CD4-positive, CD25-positive, alpha-beta regulatory T cell (primary cell): ENCODE measurements around the gene KATNIP. TPM values are rescaled to one million over a fixed set of nuclear protein-coding genes. Genes with fewer than 3 reads are reported as not detected.

Experiments used
- ATAC-seq, 2 donors: fragments of 150-1000 bp; cut with Tn5 transposase; one replicate each; pipeline ENCODE4 v1.10.0; 2021; ENCODE audit warnings: low read depth in 2 of 2, moderate number of reproducible peaks in 2 of 2, moderate library complexity in 1 of 2
- DNase-seq, 3 donors: peaks; one replicate each; pipeline versions ENCODE4 v3.0.0 to v3.0.0-alpha.2; 2012 to 2022; ENCODE audit warnings: mixed read lengths in 1 of 3
- H3K27ac ChIP-seq: one replicate; pipeline ENCODE4 v1.7.0; 2013; ENCODE audit warnings: mild to moderate bottlenecking, low read length; ENCODE audit not compliant: insufficient read depth, poor library complexity, severe bottlenecking
- H3K27me3 ChIP-seq: one replicate; pipeline ENCODE4 v1.7.0; 2013; ENCODE audit warnings: low read length; ENCODE audit not compliant: control insufficient read depth, insufficient read depth
- H3K36me3 ChIP-seq: one replicate; pipeline ENCODE4 v1.7.0; 2013; ENCODE audit warnings: mild to moderate bottlenecking, low read length, moderate library complexity; ENCODE audit not compliant: control insufficient read depth, insufficient read depth
- H3K4me1 ChIP-seq: 2 replicates; pipeline ENCODE4 v1.7.0; 2013; ENCODE audit warnings: mild to moderate bottlenecking, low read length; ENCODE audit not compliant: insufficient read depth, control insufficient read depth, poor library complexity, severe bottlenecking
- H3K4me3 ChIP-seq: one replicate; pipeline ENCODE4 v1.7.0; 2013; ENCODE audit warnings: low read depth, mild to moderate bottlenecking, low read length, moderate library complexity
- H3K9me3 ChIP-seq, 2 experiments: 1 replicate in 1 of 2; 2 replicates in 1 of 2; pipeline ENCODE4 v1.7.0; 2013; ENCODE audit warnings: low read length in 2 of 2, mild to moderate bottlenecking in 1 of 2, moderate library complexity in 1 of 2; ENCODE audit not compliant: control insufficient read depth in 2 of 2
- H3K27ac Mint-ChIP-seq, 3 donors: one replicate each; pipeline ENCODE4 v1.8.0; 2020 to 2022; ENCODE audit warnings: mild to moderate bottlenecking in 3 of 3, mixed read lengths in 3 of 3, moderate library complexity in 2 of 3
- H3K27me3 Mint-ChIP-seq: one replicate; pipeline ENCODE4 v1.8.0; 2022; ENCODE audit warnings: mild to moderate bottlenecking, mixed read lengths
- H3K36me3 Mint-ChIP-seq: one replicate; pipeline ENCODE4 v1.8.0; 2020; ENCODE audit warnings: mixed read lengths
- H3K4me1 Mint-ChIP-seq, 4 donors: one replicate each; pipeline ENCODE4 v1.8.0; 2020 to 2022; ENCODE audit warnings: mixed read lengths in 4 of 4, mild to moderate bottlenecking in 1 of 4
- H3K4me3 Mint-ChIP-seq, 4 donors: one replicate each; pipeline ENCODE4 v1.8.0; 2020 to 2022; ENCODE audit warnings: mild to moderate bottlenecking in 4 of 4, mixed read lengths in 4 of 4, moderate library complexity in 3 of 4
- H3K9me3 Mint-ChIP-seq, 7 donors: one replicate each; pipeline ENCODE4 v1.8.0; 2020 to 2022; ENCODE audit warnings: mixed read lengths in 7 of 7, mild to moderate bottlenecking in 3 of 7, moderate library complexity in 2 of 7
- polyA plus RNA-seq, 4 donors: library from polyadenylated mRNA; unstranded; fragments of 300-500 nt; fragmentation: Illumina TruSeq; gene quantifications; one replicate each; pipeline ENCODE4 v1.2.3, GENCODE V29; 2021
- total RNA-seq: library from RNA; stranded (reverse); gene quantifications from one replicate; pipeline ENCODE4 v1.2.3, GENCODE V29; 2022

Gene KATNIP
- total and polyA plus RNA-seq, 5 donors from 2014 or later = 1.4 to 31.5 (median 3.4) TPM

GRCh38 chr16:27539636-27540035 lies 10.3 kb upstream of the KATNIP start:
- DNase-seq = no peak
- H3K9me3 Mint-ChIP-seq = peaks cover 0 to 6% (median 0%) of the 10 kb centered on the region in 7 donors
- peaks cover 4 to 11% (median 7%) of the 10 kb centered on the region in 4 donors for H3K4me1 Mint-ChIP-seq
- no peak overlapping the region for H3K27ac Mint-ChIP-seq
- no peak overlapping the region for H3K27ac ChIP-seq
- no peaks in the 10 kb centered on the region for H3K27me3 Mint-ChIP-seq
- peaks cover 89% of the 10 kb centered on the region for H3K36me3 ChIP-seq
- no peak for ATAC-seq
- no peaks in the 10 kb centered on the region for H3K27me3 ChIP-seq
- no peaks in the 10 kb centered on the region for H3K9me3 ChIP-seq
- no peak overlapping the region for H3K4me3 ChIP-seq
- peak overlapping the region in 1 of 4 donors; percentile 27 for H3K4me3 Mint-ChIP-seq
- peaks cover 78% of the 10 kb centered on the region for H3K36me3 Mint-ChIP-seq
- H3K4me1 ChIP-seq = no peaks in the 10 kb centered on the region

- Histone ChIP-seq H3K27me3 (no peaks in the 10 kb centered on the region), H3K36me3 (peaks cover 63% of the 10 kb centered on the region), H3K4me3 (no peak overlapping the region), H3K27ac (no peak overlapping the region), H3K9me3 (no peaks in the 10 kb centered on the region), H3K4me1 (peaks cover 10% of the 10 kb centered on the region)
- H3K9me3 Mint-ChIP-seq = peaks cover 0 to 6% (median 0%) of the 10 kb centered on the region in 7 donors
- ATAC-seq (no peak), DNase-seq (no peak)
- no peaks in the 10 kb centered on the region for H3K27me3 Mint-ChIP-seq
- H3K27ac Mint-ChIP-seq = no peak overlapping the region
- peak overlapping the region in 1 of 4 donors; percentile 38 for H3K4me3 Mint-ChIP-seq
- H3K4me1 Mint-ChIP-seq = peaks cover 14 to 37% (median 20%) of the 10 kb centered on the region in 4 donors
- H3K36me3 Mint-ChIP-seq = peaks cover 56% of the 10 kb centered on the region
Measured at GRCh38 chr16:27543801-27544200, 6.1 kb upstream of the KATNIP start.

GRCh38 chr16:27544671-27545070 lies 5.3 kb upstream of the KATNIP start:
- H3K27me3 Mint-ChIP-seq = peaks cover 1% of the 10 kb centered on the region
- H3K9me3 ChIP-seq = no peaks in the 10 kb centered on the region
- H3K36me3 Mint-ChIP-seq = peaks cover 48% of the 10 kb centered on the region
- H3K9me3 Mint-ChIP-seq = peaks cover 0 to 6% (median 0%) of the 10 kb centered on the region in 7 donors
- H3K36me3 ChIP-seq = peaks cover 55% of the 10 kb centered on the region
- peaks cover 14 to 40% (median 22%) of the 10 kb centered on the region in 4 donors for H3K4me1 Mint-ChIP-seq
- H3K4me3 Mint-ChIP-seq = no peak overlapping the region
- H3K27ac Mint-ChIP-seq = no peak overlapping the region
- DNase-seq (no peak), ATAC-seq (no peak)
- no peak overlapping the region for H3K27ac ChIP-seq
- no peaks in the 10 kb centered on the region for H3K27me3 ChIP-seq
- H3K4me3 ChIP-seq = no peak overlapping the region
- H3K4me1 ChIP-seq = peaks cover 16% of the 10 kb centered on the region

- peak in 1 of 3 donors; percentile 31 for DNase-seq
- H3K27ac Mint-ChIP-seq = peak overlapping the region in 1 of 3 donors; percentile 89
Measured at GRCh38 chr16:27547134-27547533, 2.8 kb upstream of the KATNIP start.

GRCh38 chr16:27547851-27548250 lies 2.1 kb upstream of the KATNIP start:
- no peaks in the 10 kb centered on the region for H3K9me3 Mint-ChIP-seq
- Histone ChIP-seq H3K9me3 (no peaks in the 10 kb centered on the region), H3K4me3 (no peak overlapping the region), H3K4me1 (peaks cover 25% of the 10 kb centered on the region), H3K27ac (no peak overlapping the region), H3K27me3 (no peaks in the 10 kb centered on the region), H3K36me3 (peaks cover 24% of the 10 kb centered on the region)
- ATAC-seq = no peak
- H3K4me3 Mint-ChIP-seq = peak overlapping the region in 2 of 4 donors; percentile 22 to 88
- no peak overlapping the region for H3K27ac Mint-ChIP-seq
- peaks cover 10 to 53% (median 30%) of the 10 kb centered on the region in 4 donors for H3K4me1 Mint-ChIP-seq
- peaks cover 22% of the 10 kb centered on the region for H3K36me3 Mint-ChIP-seq
- H3K27me3 Mint-ChIP-seq = peaks cover 4% of the 10 kb centered on the region
- DNase-seq = no peak

More at GRCh38 chr16:27547134-27547533, 2.8 kb upstream of the KATNIP start:
- no peak for ATAC-seq
- Mint-ChIP-seq H3K4me1 (peaks cover 10 to 53% (median 30%) of the 10 kb centered on the region in 4 donors), H3K4me3 (peak overlapping the region in 3 of 4 donors; percentile 37 to 87 (median 56)), H3K36me3 (peaks cover 26% of the 10 kb centered on the region), H3K9me3 (no peaks in the 10 kb centered on the region), H3K27me3 (peaks cover 4% of the 10 kb centered on the region)
- Histone ChIP-seq H3K4me3 (peak overlapping the region; percentile 13), H3K36me3 (peaks cover 31% of the 10 kb centered on the region), H3K4me1 (peaks cover 25% of the 10 kb centered on the region), H3K27me3 (no peaks in the 10 kb centered on the region), H3K27ac (no peak overlapping the region), H3K9me3 (no peaks in the 10 kb centered on the region)

- Histone ChIP-seq H3K27me3 (no peaks in the 10 kb centered on the region), H3K36me3 (peaks cover 10% of the 10 kb centered on the region), H3K27ac (peak overlapping the region; percentile 86), H3K9me3 (no peaks in the 10 kb centered on the region), H3K4me1 (peaks cover 25% of the 10 kb centered on the region), H3K4me3 (peak overlapping the region; percentile 89)
- H3K4me3 Mint-ChIP-seq = peak overlapping the region; percentile 88 to 100 (median 98)
- peaks cover 10 to 50% (median 28%) of the 10 kb centered on the region in 4 donors for H3K4me1 Mint-ChIP-seq
- DNase-seq (peak in 1 of 3 donors; percentile 2), ATAC-seq (peak; percentile 16 to 17)
- peaks cover 4% of the 10 kb centered on the region for H3K27me3 Mint-ChIP-seq
- H3K9me3 Mint-ChIP-seq = no peaks in the 10 kb centered on the region
- peaks cover 10% of the 10 kb centered on the region for H3K36me3 Mint-ChIP-seq
- peak overlapping the region; percentile 98 to 100 (median 99) for H3K27ac Mint-ChIP-seq
Measured at GRCh38 chr16:27549464-27549745, 539 bp upstream of the KATNIP start.

- no peaks in the 10 kb centered on the region for H3K9me3 Mint-ChIP-seq
- H3K36me3 ChIP-seq = no peaks in the 10 kb centered on the region
- peak overlapping the region; percentile 96 for H3K4me3 ChIP-seq
- no peaks in the 10 kb centered on the region for H3K9me3 ChIP-seq
- no peaks in the 10 kb centered on the region for H3K27me3 ChIP-seq
- DNase-seq (peak in 1 of 3 donors; percentile 6), ATAC-seq (no peak)
- H3K4me1 ChIP-seq = peaks cover 25% of the 10 kb centered on the region
- peak overlapping the region; percentile 88 to 100 (median 98) for H3K4me3 Mint-ChIP-seq
- peak overlapping the region; percentile 86 for H3K27ac ChIP-seq
- peak overlapping the region; percentile 98 to 100 (median 99) for H3K27ac Mint-ChIP-seq
- peaks cover 10 to 47% (median 28%) of the 10 kb centered on the region in 4 donors for H3K4me1 Mint-ChIP-seq
- H3K36me3 Mint-ChIP-seq = peaks cover 2% of the 10 kb centered on the region
- peaks cover 4% of the 10 kb centered on the region for H3K27me3 Mint-ChIP-seq
Measured at GRCh38 chr16:27550582-27550920, 607 bp downstream of the KATNIP start.

GRCh38 chr16:27551036-27551435 lies 1.1 kb downstream of the KATNIP start:
- H3K4me1 ChIP-seq = peaks cover 25% of the 10 kb centered on the region
- no peak for DNase-seq
- H3K27me3 Mint-ChIP-seq = peaks cover 4% of the 10 kb centered on the region
- peak overlapping the region; percentile 42 to 100 (median 93) for H3K4me3 Mint-ChIP-seq
- no peak for ATAC-seq
- H3K27ac Mint-ChIP-seq = peak overlapping the region in 2 of 3 donors; percentile 42 to 100
- no peak overlapping the region for H3K27ac ChIP-seq
- H3K36me3 Mint-ChIP-seq = peaks cover 2% of the 10 kb centered on the region
- peaks cover 9 to 46% (median 28%) of the 10 kb centered on the region in 4 donors for H3K4me1 Mint-ChIP-seq
- peak overlapping the region; percentile 96 for H3K4me3 ChIP-seq
- no peaks in the 10 kb centered on the region for H3K9me3 ChIP-seq
- H3K36me3 ChIP-seq = no peaks in the 10 kb centered on the region
- H3K27me3 ChIP-seq = no peaks in the 10 kb centered on the region
- no peaks in the 10 kb centered on the region for H3K9me3 Mint-ChIP-seq
